CD4-positive, alpha-beta T cell treated with Interleukin-17A for 4 hours (primary cell): ENCODE measurements around the gene DDA1.
"Not testable (repeated sequence)": the region's sequence is repeated elsewhere in the genome, so short reads cannot be mapped to it uniquely, and the experiment has no call there.

Experiments used
- DNase-seq: peaks from one replicate; pipeline ENCODE4 v3.0.0-alpha.2; 2020; ENCODE audit warnings: mixed read lengths

The DDA1 gene

GRCh38 chr19:17289489-17289888, 19.9 kb upstream of the DDA1 start:
- DNase-seq, result peak; percentile 44

- DNase-seq, result peak; percentile 81
Observed at GRCh38 chr19:17292301-17293074, 16.9 kb upstream of the DDA1 start.

DNA sequence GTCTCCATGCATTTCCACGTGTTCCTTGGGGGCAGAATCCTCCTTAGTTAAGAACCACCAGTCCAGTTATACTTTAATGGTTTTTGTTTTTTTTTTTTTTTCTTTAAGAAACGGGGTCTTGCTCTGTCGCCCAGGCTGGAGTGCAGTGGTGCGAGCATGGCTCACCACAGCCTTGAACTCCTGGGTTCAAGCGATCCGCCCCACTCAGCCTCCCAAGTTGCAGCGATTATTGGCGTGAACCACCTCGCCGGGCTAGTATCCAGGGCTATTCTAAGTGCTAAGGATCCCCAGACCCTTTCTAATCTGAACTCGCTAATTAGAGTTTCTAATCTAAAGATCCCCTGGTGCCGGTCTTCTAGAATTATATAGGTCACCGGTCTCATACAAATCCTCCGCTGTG, 15.8 kb upstream of the DDA1 start:
- no peak for DNase-seq

DNA sequence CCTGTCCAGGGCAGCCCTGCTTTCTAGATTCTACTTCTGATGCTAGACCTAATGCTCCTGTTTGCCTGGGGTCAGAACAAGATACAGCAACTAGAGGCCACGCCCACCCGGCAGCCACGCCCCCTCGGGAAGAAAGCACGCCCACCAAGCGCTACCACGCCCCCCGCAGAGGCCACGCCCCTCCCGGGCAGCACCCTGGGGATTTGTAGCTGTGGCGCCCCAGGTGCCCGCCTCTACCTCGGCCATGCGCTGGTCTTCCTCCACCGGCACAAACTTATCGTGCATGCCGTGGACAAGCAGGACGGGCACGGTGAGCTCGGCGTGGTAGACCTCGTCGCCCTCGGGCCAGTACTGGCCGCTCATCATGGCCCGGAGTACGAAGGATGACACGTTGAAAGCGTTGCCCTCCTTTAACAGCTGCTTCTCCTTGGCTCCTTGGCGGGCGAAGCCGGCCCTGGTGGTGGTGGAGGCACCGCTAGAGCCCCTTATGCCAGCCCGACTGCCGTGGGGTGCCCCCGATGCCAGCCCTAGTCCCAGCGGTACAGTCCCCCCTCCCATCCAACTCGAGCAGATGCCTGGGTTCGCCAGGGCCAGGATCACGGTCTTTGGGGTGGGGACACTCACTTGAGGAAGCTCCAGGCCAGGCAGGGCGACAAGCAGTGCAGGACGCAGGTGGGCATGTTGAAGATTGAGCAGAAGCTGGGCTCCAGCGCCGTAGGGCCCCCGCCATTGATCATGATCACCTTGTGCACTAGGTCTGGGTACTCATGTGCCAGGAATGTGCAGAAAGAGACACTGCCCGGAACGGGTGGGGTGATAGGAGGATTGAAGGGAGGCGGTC, 15.1 kb upstream of the DDA1 start:
- DNase-seq, result peak; percentile 51

- DNase-seq, result not testable (repeated sequence)
Observed at GRCh38 chr19:17295551-17295950, 13.8 kb upstream of the DDA1 start.

- no peak for DNase-seq
Observed at GRCh38 chr19:17296273-17296672, 13.1 kb upstream of the DDA1 start.

DNA sequence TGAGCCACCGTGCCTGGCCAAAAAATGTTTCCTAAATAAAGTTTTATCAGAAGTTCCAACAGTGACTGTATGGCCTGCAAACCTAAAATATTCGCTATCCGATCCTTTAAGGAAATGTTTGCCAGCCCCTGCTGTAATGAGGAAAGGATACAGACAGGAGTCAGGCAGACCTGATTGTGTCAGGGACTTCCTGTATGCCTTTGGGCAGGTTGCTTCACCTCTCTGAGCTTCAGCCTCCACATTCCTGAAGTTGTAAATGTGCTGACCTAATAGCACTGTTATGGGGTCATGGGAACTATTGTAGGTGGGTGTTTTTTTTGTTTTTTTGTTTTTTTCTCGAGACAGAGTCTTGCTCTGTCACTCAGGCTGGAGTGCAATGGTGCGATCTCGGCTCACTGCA, 12.4 kb upstream of the DDA1 start:
- DNase-seq, result no peak

GRCh38 chr19:17300992-17301619, 8.3 kb upstream of the DDA1 start:
- no peak for DNase-seq

- peak; percentile 59 for DNase-seq
Observed at GRCh38 chr19:17302391-17303166, 6.8 kb upstream of the DDA1 start.

DNA sequence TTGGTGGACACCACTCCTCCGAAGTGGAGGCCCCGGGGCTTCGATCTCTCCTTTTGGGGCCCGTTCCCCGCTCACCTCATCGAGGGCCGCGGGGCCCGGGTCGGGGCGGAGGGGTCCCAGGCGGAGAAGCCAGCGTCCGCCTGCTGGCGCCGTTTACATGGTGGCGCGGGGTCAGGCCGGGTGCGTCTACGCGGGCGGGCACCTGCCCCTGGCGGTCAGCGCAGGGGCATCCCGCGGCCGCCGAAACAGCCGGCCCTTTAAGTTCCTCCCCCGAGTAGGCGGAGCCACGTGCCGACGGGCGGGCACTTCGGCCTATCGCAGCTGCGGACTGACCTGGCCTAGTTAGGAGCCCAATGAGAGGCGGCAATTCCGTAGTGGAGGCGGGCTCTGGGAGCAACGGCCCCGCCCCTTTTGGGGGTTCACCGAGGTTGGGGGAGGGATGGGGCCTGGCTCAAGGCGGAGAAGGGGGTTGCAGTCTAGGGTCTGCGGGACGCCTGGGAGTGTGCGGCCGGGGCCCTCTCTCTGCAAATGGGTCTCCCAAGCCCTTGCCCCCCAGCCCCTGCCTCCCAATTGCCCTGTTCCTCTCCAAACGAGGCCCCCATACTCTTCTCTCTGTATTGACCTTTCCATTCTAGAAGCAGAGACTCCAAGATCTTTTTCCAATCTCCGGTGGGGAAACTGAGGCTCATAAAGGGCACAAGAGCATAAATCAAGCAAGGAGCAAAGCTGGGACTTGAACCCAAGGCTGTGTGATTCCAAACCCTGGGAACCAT, 6.0 kb upstream of the DDA1 start, which contains the start of gene ABHD8:
Gene ABHD8, minus strand, starts transcription at position 259 of the 773 bp plus-strand sequence. CDS start 1,809 bp downstream, outside the sequence.
- DNase-seq, result peak; percentile 95

GRCh38 chr19:17303940-17304267, 5.5 kb upstream of the DDA1 start:
- DNase-seq, result no peak

GRCh38 chr19:17304386-17305215, 4.8 kb upstream of the DDA1 start:
- DNase-seq, result no peak

- DNase-seq, result no peak
Observed at GRCh38 chr19:17305216-17305516, 4.2 kb upstream of the DDA1 start.

- DNase-seq, result peak; percentile 96
Observed at GRCh38 chr19:17305517-17306284, 3.7 kb upstream of the DDA1 start, which contains the start of gene MRPL34. TSS of gene MRPL34 (plus strand) at chr19:17305872. CDS start at chr19:17305893, 21 bp downstream.

DNA sequence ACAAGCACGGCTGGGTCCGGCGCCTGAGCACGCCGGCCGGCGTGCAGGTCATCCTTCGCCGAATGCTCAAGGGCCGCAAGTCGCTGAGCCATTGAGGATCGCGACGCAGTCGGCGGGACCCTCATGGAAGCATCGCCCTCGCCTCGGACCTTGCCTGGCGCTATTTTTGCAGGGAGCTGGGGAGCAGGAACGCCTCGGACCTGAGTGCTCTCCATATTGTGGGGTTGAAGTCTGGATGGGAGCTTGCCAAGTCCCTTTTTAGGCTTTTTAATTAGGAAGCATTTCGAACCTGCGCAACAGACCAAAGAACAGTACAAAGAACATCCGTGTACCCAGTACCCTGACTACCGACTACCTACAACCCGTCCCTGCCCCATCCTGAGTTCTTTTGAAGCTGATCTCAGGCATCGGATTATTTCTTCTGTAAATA, 3.1 kb upstream of the DDA1 start:
- no peak for DNase-seq

DNA sequence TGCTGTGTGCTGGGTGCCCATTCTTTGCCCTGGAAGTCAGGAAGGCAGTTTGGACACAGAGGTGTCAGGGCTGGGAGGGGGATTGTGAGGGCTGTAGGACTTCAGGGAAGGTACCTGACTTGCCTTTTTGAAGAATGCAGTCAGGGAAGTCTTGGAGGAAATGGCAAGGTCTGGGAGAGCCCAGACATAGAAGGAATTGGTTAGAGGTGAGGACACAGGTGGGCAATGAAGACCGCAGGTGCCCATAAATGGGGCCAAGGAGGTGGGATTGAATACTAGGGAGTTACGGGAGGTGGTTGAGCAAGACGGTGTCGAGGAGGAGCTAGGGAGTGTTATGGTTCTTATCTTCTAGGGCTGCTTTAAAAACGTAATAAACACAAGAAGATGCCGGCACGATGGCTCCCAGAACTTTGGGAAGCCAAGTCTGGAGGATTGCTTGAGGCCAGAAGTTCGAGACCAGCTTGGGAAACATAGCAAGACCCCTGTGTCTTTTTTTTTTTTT, 1.4 kb upstream of the DDA1 start:
- no peak for DNase-seq

DNA sequence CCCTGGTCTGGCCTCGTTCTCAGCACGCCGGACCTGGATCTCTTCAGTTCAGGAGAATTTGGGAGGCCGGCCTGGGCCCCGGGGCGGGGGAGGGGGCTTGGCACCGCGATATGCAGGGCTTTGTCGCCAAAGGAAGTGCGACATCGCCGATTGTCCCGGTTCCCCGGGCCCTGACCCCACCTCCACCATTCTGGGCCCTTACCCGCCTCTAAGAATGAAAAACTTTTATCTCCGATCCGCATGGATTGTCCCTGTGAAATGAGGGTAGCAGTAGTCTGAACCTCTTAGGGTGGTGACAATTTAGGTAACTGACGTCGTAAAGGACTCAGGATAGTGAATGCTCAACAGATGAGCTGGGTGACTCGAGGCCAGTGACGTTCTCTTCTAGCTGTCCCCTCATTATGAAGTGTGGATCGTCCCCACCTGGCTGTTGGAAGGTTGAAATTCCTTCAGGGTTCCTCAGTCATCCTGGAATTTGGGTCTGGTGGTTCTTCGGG, 650 bp downstream of the DDA1 start:
- DNase-seq, result no peak

DNA sequence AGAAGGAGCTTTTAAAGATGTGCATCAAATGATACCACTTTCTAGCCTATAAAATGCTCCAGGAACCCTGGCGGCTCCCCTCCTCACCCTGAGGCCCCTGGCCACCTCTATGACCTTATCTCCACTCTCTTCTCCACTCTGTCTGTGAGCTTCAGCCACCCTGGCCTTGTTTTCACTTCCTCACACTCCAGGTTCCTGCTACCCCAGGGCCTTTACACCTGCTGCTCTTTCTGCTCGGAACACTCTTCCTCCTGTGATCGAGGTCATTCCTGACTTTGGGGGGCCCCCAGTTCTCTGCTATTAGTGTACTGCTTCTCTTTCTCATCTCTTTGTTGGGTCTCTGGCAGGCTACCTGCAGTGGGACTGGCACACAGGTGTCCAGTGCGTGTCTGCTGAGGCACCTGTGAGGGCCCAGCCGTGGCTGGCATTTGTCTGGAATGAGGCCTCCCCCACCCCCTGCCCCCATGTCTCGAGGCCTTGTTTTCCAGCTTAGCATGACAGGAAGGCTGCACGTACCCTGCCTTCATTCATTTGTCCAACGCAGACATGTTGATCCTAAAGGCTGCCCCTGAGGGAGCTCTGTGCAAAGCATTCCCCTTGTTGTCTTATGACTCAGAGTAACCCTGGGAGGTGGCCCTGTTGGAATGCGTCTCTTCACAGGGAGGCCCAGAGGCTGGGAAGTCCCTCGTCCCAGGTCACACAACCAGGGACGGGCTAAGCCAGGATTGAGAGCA, 2.3 kb downstream of the DDA1 start:
- DNase-seq, result no peak
